K562 (cell line): ENCODE measurements around the gene TRIM69.

Source experiments
- ARID3A ChIP-seq: IDR thresholded peaks from 2 replicates; pipeline ENCODE4 v1.6.1; 2012; ENCODE audit warnings: low read depth, low read length, improper control_type of control experiment, borderline replicate concordance
- CHD7 ChIP-seq: fragments of 200-600 bp; sonication (generic); IDR thresholded peaks from one replicate; pipeline ENCODE4 v1.6.1; 2012; ENCODE audit warnings: mild to moderate bottlenecking, low read depth, low read length, inconsistent platforms
- CTCF ChIP-seq, 3 experiments: IDR thresholded peaks in 2 of 3; conservative IDR thresholded peaks in 1 of 3; 2 replicates each; pipeline ENCODE4 v1.5.1; 2011 to 2012; ENCODE audit warnings: low read length in 3 of 3, mild to moderate bottlenecking in 3 of 3, control low read depth in 2 of 3, improper control_type of control experiment in 1 of 3, inconsistent platforms in 1 of 3, low read depth in 1 of 3, mixed read lengths in 1 of 3, moderate library complexity in 1 of 3; ENCODE audit not compliant: insufficient read depth in 2 of 3
- MTA3 ChIP-seq: fragments of 450-650 bp; formaldehyde crosslinking; IDR thresholded peaks from 2 replicates; pipeline ENCODE4 v1.6.1; 2017; ENCODE audit warnings: mild to moderate bottlenecking, borderline replicate concordance
- POLR2A ChIP-seq: fragments of 450-650 bp; conservative IDR thresholded peaks from 2 replicates; pipeline ENCODE4 v1.6.1; 2016
- SIN3A ChIP-seq, 2 experiments: fragments of 150-350 bp in 1 of 2; IDR thresholded peaks; 2 replicates each; pipeline ENCODE4 v1.6.1; 2011 to 2016; ENCODE audit warnings: borderline replicate concordance in 2 of 2, low read depth in 2 of 2, low read length in 2 of 2, mild to moderate bottlenecking in 2 of 2, moderate library complexity in 2 of 2; ENCODE audit not compliant: control insufficient read depth in 1 of 2
- TEAD1 ChIP-seq, 2 experiments: fragments of 450-650 bp in 1 of 2; sonication (generic) in 1 of 2; formaldehyde crosslinking; IDR thresholded peaks; 2 replicates each; pipeline versions ENCODE4 v1.4.0 to v1.8.0; 2020 to 2022; ENCODE audit warnings: mild to moderate bottlenecking in 2 of 2, missing genetic modification reagents in 1 of 2
- USF1 ChIP-seq: sonication (generic); formaldehyde crosslinking; IDR thresholded peaks from 2 replicates; pipeline ENCODE4 v1.9.0; 2022; ENCODE audit warnings: mild to moderate bottlenecking, missing genetic modification reagents
- XRCC4 ChIP-seq: IDR thresholded peaks from one replicate; pipeline ENCODE4 v1.6.1; 2011; ENCODE audit not compliant: insufficient read depth, insufficient read length; ENCODE audit errors: extremely low read depth
- ZNF707 ChIP-seq: fragments of 250-450 bp; sonication (Bioruptor Pico); conservative IDR thresholded peaks from 2 replicates; pipeline ENCODE4 v1.8.0; 2022; ENCODE audit warnings: inconsistent platforms, mild to moderate bottlenecking, moderate library complexity
- ZNF740 ChIP-seq, 3 experiments: fragments of 200-800 bp in 1 of 3; sonication (Bioruptor generic) in 1 of 3; sonication (generic) in 1 of 3; formaldehyde crosslinking in 1 of 3; IDR thresholded peaks; 2 replicates each; pipeline versions ENCODE4 v1.6.1 to v1.8.0; 2016 to 2022; ENCODE audit warnings: mild to moderate bottlenecking in 2 of 3, missing compliant biosample characterization in 2 of 3, missing genetic modification characterization in 2 of 3, missing genetic modification reagents in 1 of 3

- TF ChIP-seq POLR2A (no peak), CTCF (IDR thresholded peaks at IDR 0.05 in 2 of 3, conservative IDR thresholded peaks at IDR 0.05 in 1 of 3; ENCODE audit: insufficient read depth in 2 of 3, low read depth in 1 of 3, low read length in 3 of 3) (no peak), CHD7 (no peak), XRCC4 (no peak), SIN3A (IDR thresholded peaks at IDR 0.05; ENCODE audit: borderline replicate concordance in 2 of 2, control insufficient read depth in 1 of 2, low read depth in 2 of 2, low read length in 2 of 2) (no peak), ZNF740 (CRISPR knock-in tag; IDR thresholded peaks at IDR 0.05) (no peak), ZNF740 (tag; IDR thresholded peaks at IDR 0.05) (no peak), ZNF707 (CRISPR knock-in tag) (no peak), MTA3 (no peak), ARID3A (no peak), TEAD1 (CRISPR knock-in tag; IDR thresholded peaks at IDR 0.05) (no peak), USF1 (CRISPR knock-in tag) (no peak)
These were observed 29.9 kb upstream of the TRIM69 start for GRCh38 chr15:44706401-44706800.
